ENCODE data around the gene ZNF471. TPM values are rescaled to one million over a fixed set of nuclear protein-coding genes. Genes with fewer than 3 reads are reported as not detected.

Gene ZNF471
- total and polyA plus RNA-seq, 10 of the 15 experiments (the other 5 are each of a cell fraction or from before 2014, with no cell fraction given), result 0.03 TPM; not detected in 9

DNA sequence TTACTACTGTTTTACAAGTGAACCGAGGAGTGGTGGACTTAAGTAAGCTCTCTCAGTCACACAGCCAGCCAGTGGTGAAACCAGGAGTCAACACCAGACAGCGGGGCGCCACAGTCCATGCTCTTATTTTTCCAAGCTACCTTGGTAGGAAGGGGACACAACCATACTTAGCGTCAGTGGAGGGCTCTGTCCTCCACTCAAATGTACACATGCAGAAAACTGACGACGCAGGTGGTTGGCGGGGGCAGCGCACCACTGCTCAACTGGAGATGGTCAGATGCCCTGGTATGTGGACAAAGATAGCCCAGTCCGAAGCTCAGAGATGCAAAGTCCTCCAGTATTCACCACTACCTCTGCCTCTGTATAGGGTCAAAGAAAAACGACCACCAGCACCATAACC, 31.6 kb upstream of the ZNF471 start (continued):
- TF ChIP-seq, protein P1, sequence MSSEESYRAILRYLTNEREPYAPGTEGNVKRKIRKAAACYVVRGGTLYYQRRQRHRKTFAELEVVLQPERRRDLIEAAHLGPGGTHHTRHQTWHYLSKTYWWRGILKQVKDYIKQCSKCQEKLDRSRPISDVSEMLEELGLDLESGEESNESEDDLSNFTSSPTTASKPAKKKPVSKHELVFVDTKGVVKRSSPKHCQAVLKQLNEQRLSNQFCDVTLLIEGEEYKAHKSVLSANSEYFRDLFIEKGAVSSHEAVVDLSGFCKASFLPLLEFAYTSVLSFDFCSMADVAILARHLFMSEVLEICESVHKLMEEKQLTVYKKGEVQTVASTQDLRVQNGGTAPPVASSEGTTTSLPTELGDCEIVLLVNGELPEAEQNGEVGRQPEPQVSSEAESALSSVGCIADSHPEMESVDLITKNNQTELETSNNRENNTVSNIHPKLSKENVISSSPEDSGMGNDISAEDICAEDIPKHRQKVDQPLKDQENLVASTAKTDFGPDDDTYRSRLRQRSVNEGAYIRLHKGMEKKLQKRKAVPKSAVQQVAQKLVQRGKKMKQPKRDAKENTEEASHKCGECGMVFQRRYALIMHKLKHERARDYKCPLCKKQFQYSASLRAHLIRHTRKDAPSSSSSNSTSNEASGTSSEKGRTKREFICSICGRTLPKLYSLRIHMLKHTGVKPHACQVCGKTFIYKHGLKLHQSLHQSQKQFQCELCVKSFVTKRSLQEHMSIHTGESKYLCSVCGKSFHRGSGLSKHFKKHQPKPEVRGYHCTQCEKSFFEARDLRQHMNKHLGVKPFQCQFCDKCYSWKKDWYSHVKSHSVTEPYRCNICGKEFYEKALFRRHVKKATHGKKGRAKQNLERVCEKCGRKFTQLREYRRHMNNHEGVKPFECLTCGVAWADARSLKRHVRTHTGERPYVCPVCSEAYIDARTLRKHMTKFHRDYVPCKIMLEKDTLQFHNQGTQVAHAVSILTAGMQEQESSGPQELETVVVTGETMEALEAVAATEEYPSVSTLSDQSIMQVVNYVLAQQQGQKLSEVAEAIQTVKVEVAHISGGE (CRISPR knock-in tag; IDR thresholded peaks at IDR 0.05), result no peak
- TF ChIP-seq ZBED1 (IDR thresholded peaks at IDR 0.05; ENCODE audit: borderline replicate concordance), result no peak
- TF ChIP-seq POLR2AphosphoS5 (IDR thresholded peaks at IDR 0.05; ENCODE audit: low read length), result no peak

DNA sequence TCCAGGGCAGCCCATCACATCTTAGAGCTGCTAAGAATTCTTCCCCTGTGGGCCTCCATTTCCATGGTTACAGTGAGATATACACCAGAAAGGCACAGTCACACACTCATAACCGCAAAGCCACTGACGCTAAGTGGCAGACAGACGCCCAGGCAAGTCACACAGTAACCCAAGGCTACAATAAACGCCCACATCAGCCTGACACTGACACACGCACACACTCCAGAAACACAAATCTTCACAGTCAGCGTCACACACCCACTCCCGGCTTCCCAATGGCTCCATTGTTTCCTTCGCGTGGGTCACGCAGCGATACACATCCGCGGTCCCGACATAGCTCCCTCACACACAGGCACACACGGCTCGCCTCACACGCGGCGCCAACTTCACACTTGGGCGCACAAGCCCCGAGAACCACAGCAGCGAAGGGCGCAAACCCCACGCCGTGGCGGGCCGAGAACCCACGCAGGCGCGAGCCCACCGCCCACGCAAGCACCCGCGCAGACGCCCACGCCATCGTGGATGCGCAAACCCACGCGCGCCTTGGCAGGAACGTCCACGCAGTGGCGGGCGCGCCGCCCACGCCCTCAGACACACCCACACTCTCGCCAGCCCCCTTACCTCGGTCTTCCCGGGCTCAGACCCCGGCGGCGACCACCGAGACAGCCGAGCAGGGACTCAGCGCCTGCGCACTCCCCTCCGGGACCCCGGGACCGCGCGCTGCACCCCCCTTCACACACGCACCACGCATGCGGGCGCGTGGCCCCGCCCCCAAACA, 30.8 kb upstream of the ZNF471 start, which contains the start of gene ZNF667:
TSS of gene ZNF667 (minus strand) at position 695 of the 778 bp plus-strand sequence. CDS start 14,975 bp downstream, outside the sequence.
- H3K4me3 ChIP-seq, result no peak within 1 kb of the TSS
- H3K27me3 ChIP-seq (replicated peaks in 1 of 2; ENCODE audit: control insufficient read depth in 2 of 2, insufficient read depth in 2 of 2, low read length in 1 of 2), result no peaks in the 10 kb centered on the region
- no peaks in the 10 kb centered on the region for H3K79me2 ChIP-seq (ENCODE audit: control insufficient read depth, insufficient read depth, low read length)
- RAD21 ChIA-PET (ENCODE audit: unreplicated experiment), result no interaction called here
- FAIRE-seq, result no peak
- H3K9me3 ChIP-seq (replicated peaks; ENCODE audit: control insufficient read depth, insufficient read depth, low read length), result peaks cover 2% of the 10 kb centered on the region; the same call in 2 of the 3 replicates
- H3K36me3 ChIP-seq (ENCODE audit: control insufficient read depth in 2 of 2, insufficient read depth in 2 of 2, low read length in 1 of 2), result no peaks in the 10 kb centered on the region
- DNase-seq (ENCODE audit: low read depth, low spot score), result no peak
- WGBS (ENCODE audit: insufficient coverage, insufficient replicate concordance, low lambda C conversion rate, missing lambda C conversion rate), result 71% methylated on average over 69 of the region's 69 CpGs
- CTCF ChIA-PET, result no interaction called here
- intact Hi-C loops (cut with micrococcal nuclease; ENCODE audit: unreplicated experiment), result no loop called here
- no TSS peak for BruUV-seq (replicated peaks)
- in situ Hi-C loops (cut with MboI), result no loop called here
- no peak within 1 kb of the TSS for H3K27ac ChIP-seq (ENCODE audit: control insufficient read depth, insufficient read depth)
- H3K4me2 ChIP-seq (ENCODE audit: control insufficient read depth, insufficient read depth), result no peak within 1 kb of the TSS
- H4K20me1 ChIP-seq (ENCODE audit: control insufficient read depth, insufficient read depth), result no peaks in the 10 kb centered on the region
- POLR2A ChIA-PET, result no interaction called here
- SMC1A ChIA-PET (ENCODE audit: uncharacterized antibody, unreplicated experiment), result no interaction called here
- ATAC-seq, result no peak
- no peak within 1 kb of the TSS for H3K9ac ChIP-seq (ENCODE audit: control insufficient read depth, insufficient read depth, low read length)
- no peak within 1 kb of the TSS for H2AFZ ChIP-seq (ENCODE audit: control insufficient read depth, low read depth, low read length)
- H3K4me1 ChIP-seq (ENCODE audit: control insufficient read depth, insufficient read depth, low read length), result no peaks in the 10 kb centered on the region
- TF ChIP-seq TCF7 (IDR thresholded peaks at IDR 0.05; ENCODE audit: borderline replicate concordance), result no peak
- TF ChIP-seq, protein P1 (CRISPR knock-in tag; IDR thresholded peaks at IDR 0.05), result no peak
- TF ChIP-seq, protein P2, sequence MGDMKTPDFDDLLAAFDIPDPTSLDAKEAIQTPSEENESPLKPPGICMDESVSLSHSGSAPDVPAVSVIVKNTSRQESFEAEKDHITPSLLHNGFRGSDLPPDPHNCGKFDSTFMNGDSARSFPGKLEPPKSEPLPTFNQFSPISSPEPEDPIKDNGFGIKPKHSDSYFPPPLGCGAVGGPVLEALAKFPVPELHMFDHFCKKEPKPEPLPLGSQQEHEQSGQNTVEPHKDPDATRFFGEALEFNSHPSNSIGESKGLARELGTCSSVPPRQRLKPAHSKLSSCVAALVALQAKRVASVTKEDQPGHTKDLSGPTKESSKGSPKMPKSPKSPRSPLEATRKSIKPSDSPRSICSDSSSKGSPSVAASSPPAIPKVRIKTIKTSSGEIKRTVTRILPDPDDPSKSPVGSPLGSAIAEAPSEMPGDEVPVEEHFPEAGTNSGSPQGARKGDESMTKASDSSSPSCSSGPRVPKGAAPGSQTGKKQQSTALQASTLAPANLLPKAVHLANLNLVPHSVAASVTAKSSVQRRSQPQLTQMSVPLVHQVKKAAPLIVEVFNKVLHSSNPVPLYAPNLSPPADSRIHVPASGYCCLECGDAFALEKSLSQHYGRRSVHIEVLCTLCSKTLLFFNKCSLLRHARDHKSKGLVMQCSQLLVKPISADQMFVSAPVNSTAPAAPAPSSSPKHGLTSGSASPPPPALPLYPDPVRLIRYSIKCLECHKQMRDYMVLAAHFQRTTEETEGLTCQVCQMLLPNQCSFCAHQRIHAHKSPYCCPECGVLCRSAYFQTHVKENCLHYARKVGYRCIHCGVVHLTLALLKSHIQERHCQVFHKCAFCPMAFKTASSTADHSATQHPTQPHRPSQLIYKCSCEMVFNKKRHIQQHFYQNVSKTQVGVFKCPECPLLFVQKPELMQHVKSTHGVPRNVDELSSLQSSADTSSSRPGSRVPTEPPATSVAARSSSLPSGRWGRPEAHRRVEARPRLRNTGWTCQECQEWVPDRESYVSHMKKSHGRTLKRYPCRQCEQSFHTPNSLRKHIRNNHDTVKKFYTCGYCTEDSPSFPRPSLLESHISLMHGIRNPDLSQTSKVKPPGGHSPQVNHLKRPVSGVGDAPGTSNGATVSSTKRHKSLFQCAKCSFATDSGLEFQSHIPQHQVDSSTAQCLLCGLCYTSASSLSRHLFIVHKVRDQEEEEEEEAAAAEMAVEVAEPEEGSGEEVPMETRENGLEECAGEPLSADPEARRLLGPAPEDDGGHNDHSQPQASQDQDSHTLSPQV (IDR thresholded peaks at IDR 0.05), result no peak
- no peak for TF ChIP-seq RBBP5 (conservative IDR thresholded peaks at IDR 0.05)
- no peak for TF ChIP-seq ZZZ3 (IDR thresholded peaks at IDR 0.05; ENCODE audit: control insufficient read depth, insufficient read length, low read depth)
- TF ChIP-seq, protein P3, sequence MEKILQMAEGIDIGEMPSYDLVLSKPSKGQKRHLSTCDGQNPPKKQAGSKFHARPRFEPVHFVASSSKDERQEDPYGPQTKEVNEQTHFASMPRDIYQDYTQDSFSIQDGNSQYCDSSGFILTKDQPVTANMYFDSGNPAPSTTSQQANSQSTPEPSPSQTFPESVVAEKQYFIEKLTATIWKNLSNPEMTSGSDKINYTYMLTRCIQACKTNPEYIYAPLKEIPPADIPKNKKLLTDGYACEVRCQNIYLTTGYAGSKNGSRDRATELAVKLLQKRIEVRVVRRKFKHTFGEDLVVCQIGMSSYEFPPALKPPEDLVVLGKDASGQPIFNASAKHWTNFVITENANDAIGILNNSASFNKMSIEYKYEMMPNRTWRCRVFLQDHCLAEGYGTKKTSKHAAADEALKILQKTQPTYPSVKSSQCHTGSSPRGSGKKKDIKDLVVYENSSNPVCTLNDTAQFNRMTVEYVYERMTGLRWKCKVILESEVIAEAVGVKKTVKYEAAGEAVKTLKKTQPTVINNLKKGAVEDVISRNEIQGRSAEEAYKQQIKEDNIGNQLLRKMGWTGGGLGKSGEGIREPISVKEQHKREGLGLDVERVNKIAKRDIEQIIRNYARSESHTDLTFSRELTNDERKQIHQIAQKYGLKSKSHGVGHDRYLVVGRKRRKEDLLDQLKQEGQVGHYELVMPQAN (conservative IDR thresholded peaks at IDR 0.05), result no peak

Data from GM12878 (cell line).